AG09319 (cell line): Measurements from ENCODE around the gene TMEM176B.
"Not testable (repeated sequence)": the region's sequence is repeated elsewhere in the genome, so short reads cannot be mapped to it uniquely, and the experiment has no call there.

ENCODE experiments used
- DNase-seq: peaks from one replicate; pipeline ENCODE4 v3.0.0-alpha.2; 2010; ENCODE audit warnings: low read depth; ENCODE audit errors: extremely low read depth
- TF ChIP-seq, protein P1 (sequence below): IDR thresholded peaks from 2 replicates; pipeline ENCODE4 v1.5.1; 2011; ENCODE audit warnings: low read depth, mild to moderate bottlenecking, inconsistent platforms, low read length, moderate library complexity

TMEM176B gene

GRCh38 chr7:150781103-150781502, 19.1 kb downstream of the TMEM176B start:
- TF ChIP-seq, protein P1, sequence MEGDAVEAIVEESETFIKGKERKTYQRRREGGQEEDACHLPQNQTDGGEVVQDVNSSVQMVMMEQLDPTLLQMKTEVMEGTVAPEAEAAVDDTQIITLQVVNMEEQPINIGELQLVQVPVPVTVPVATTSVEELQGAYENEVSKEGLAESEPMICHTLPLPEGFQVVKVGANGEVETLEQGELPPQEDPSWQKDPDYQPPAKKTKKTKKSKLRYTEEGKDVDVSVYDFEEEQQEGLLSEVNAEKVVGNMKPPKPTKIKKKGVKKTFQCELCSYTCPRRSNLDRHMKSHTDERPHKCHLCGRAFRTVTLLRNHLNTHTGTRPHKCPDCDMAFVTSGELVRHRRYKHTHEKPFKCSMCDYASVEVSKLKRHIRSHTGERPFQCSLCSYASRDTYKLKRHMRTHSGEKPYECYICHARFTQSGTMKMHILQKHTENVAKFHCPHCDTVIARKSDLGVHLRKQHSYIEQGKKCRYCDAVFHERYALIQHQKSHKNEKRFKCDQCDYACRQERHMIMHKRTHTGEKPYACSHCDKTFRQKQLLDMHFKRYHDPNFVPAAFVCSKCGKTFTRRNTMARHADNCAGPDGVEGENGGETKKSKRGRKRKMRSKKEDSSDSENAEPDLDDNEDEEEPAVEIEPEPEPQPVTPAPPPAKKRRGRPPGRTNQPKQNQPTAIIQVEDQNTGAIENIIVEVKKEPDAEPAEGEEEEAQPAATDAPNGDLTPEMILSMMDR = no peak
- peak; percentile 15 for DNase-seq

DNA sequence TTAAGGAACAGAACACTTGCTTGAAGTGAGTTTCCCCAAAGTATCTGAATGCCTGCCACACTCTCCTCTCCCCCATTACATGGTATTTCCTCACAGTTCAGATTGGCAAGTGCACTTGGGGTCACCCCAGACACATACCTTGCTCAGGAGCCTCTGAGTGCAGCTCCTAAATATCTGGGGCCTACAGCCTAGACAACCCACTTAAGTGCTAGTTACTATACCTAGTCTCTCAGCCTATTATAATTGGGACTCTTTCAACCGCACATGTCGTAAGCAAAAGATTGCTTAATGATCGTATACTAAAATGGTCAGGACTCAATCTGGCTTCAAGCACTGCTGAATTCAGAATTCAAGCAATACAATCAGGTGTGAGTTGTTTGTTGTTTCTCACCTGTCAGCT, 19.9 kb downstream of the TMEM176B start:
- TF ChIP-seq, protein P1 = no peak
- DNase-seq = no peak

DNA sequence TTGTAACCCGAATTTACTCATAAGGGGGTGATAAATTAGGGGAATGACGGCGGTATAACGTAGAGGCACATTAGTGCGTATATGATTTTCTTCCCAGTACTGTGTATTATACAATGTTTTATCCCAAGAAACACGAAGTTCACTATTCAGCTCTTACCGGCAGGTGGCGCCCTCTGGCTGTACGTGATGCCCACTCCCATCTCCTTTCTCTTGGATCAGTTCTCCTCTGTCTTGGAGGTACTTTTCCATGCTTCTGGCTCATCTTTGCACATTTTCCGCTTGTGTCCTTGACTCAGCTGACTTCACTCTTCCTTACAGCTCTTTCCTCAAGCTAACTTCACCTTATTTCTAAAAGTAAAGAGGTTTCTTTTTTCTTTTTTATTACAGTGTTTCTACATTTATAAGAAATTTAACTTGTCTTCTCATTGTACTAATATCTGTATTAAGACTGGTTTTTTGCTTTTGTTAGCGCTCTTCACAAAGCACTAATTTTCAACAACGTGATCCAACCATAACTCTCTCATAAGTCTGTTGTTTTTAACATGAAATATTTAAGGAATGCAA, 21.3 kb downstream of the TMEM176B start:
- TF ChIP-seq, protein P1 = peak; percentile 93
- peak; percentile 27 for DNase-seq

- no peak for DNase-seq
Observed at GRCh38 chr7:150778014-150778737, 22.0 kb downstream of the TMEM176B start.

GRCh38 chr7:150774131-150774530, 26.0 kb downstream of the TMEM176B start:
- DNase-seq = not testable (repeated sequence)

More at GRCh38 chr7:150778014-150778737, 22.0 kb downstream of the TMEM176B start:
- TF ChIP-seq, protein P1 = no peak

GRCh38 chr7:150769768-150770167, 30.4 kb downstream of the TMEM176B start:
- TF ChIP-seq, protein P1 = no peak
- no peak for DNase-seq

GRCh38 chr7:150766334-150766709, 33.8 kb downstream of the TMEM176B start:
- TF ChIP-seq, protein P1 = no peak
- DNase-seq = no peak

GRCh38 chr7:150759479-150759878, 40.7 kb downstream of the TMEM176B start:
- DNase-seq = no peak
- TF ChIP-seq, protein P1 = no peak
